Breast epithelium (tissue), 4 donors: ENCODE measurements around the gene FUBP3. TPM values are rescaled to one million over a fixed set of nuclear protein-coding genes. Genes with fewer than 3 reads are reported as not detected.

Source experiments
- DNase-seq, 2 donors: peaks; one replicate each; pipeline ENCODE4 v3.0.0-alpha.2; 2019; ENCODE audit warnings: low spot score in 2 of 2
- H3K27ac ChIP-seq, 2 donors: fragments of 200-600 bp; sonication (generic) in 1 of 2; one replicate each; pipeline ENCODE4 v1.5.1; 2016 to 2019; ENCODE audit warnings: mild to moderate bottlenecking in 1 of 2
- H3K27me3 ChIP-seq, 2 donors: fragments of 200-600 bp; sonication (generic) in 1 of 2; one replicate each; pipeline versions ENCODE4 v1.5.1 to v1.6.0; 2017 to 2019; ENCODE audit warnings: control low read depth in 1 of 2, mild to moderate bottlenecking in 1 of 2
- H3K36me3 ChIP-seq: fragments of 200-600 bp; one replicate; pipeline ENCODE4 v1.5.1; 2019
- H3K4me1 ChIP-seq, 2 donors: fragments of 200-600 bp; sonication (generic); one replicate each; pipeline ENCODE4 v1.5.1; 2016 to 2019; ENCODE audit warnings: control low read depth in 1 of 2
- H3K4me3 ChIP-seq, 3 donors: fragments of 200-600 bp; sonication (generic); 1 replicate in 2 of 3; 2 replicates in 1 of 3; pipeline ENCODE4 v1.5.1; 2016 to 2019; ENCODE audit warnings: mild to moderate bottlenecking in 3 of 3, moderate library complexity in 2 of 3
- H3K9me3 ChIP-seq, 2 donors: fragments of 200-600 bp; sonication (generic) in 1 of 2; one replicate each; pipeline ENCODE4 v1.5.1; 2016 to 2019; ENCODE audit warnings: control low read depth in 1 of 2
- CTCF ChIP-seq, 3 donors: fragments of 450-650 bp; IDR thresholded peaks; one replicate each; pipeline ENCODE4 v1.5.1; 2016 to 2017; ENCODE audit warnings: antibody characterized with exemption in 3 of 3, mild to moderate bottlenecking in 3 of 3, moderate library complexity in 3 of 3
- POLR2A ChIP-seq: fragments of 450-650 bp; IDR thresholded peaks from one replicate; pipeline ENCODE4 v1.6.1; 2016; ENCODE audit warnings: antibody characterized with exemption, mild to moderate bottlenecking, moderate library complexity
- POLR2AphosphoS5 ChIP-seq, 3 donors: sonication (generic); formaldehyde crosslinking; IDR thresholded peaks; one replicate each; pipeline ENCODE4 v1.6.1; 2017; ENCODE audit warnings: antibody characterized with exemption in 3 of 3
- intact Hi-C: fragments of 100-400 bp; cut with DNase I; formaldehyde crosslinking; loops from one replicate; pipeline ENCODE4 v1.15.1; 2023; ENCODE audit warnings: low total_unique reads
- total RNA-seq, 3 donors: library from RNA; depleted of rRNA; stranded (reverse); fragments of >200 nt; gene quantifications; one replicate each; pipeline ENCODE4 v1.1.0, GENCODE V29; 2016

FUBP3 gene
- total RNA-seq, 3 donors from 2014 or later = 36.6 to 42.6 (median 38.7) TPM

GRCh38 chr9:130677252-130677651 is 97.9 kb downstream of the FUBP3 start:
- peaks cover 0 to 5% of the 10 kb centered on the region in 2 donors for H3K27me3 ChIP-seq
- intact Hi-C loops = no loop called here

GRCh38 chr9:130680836-130681768 is 101.7 kb downstream of the FUBP3 start:
- TF ChIP-seq POLR2A (no peak), POLR2AphosphoS5 (IDR thresholded peaks at IDR 0.05) (peak in 1 of 3 donors; percentile 10), CTCF (IDR thresholded peaks at IDR 0.05) (no peak)
- peak overlapping the region; percentile 42 to 81 (median 56) for H3K4me3 ChIP-seq
- DNase-seq = peak; percentile 50 to 73
- H3K36me3 ChIP-seq = no peaks in the 10 kb centered on the region
- H3K27ac ChIP-seq = no peak overlapping the region
- peaks cover 0 to 5% of the 10 kb centered on the region in 2 donors for H3K9me3 ChIP-seq
- intact Hi-C loops = no loop called here
- H3K27me3 ChIP-seq = peaks cover 0 to 5% of the 10 kb centered on the region in 2 donors
- peaks cover 0 to 4% of the 10 kb centered on the region in 2 donors for H3K4me1 ChIP-seq

More at GRCh38 chr9:130677252-130677651, 97.9 kb downstream of the FUBP3 start:
- Histone ChIP-seq H3K9me3 (no peaks in the 10 kb centered on the region), H3K36me3 (no peaks in the 10 kb centered on the region), H3K4me3 (no peak overlapping the region), H3K27ac (no peak overlapping the region), H3K4me1 (peaks cover 0 to 4% of the 10 kb centered on the region in 2 donors)
- TF ChIP-seq CTCF (IDR thresholded peaks at IDR 0.05) (no peak), POLR2A (no peak)
- DNase-seq = no peak

- no peak overlapping the region for H3K27ac ChIP-seq
- DNase-seq = no peak
- H3K27me3 ChIP-seq = peaks cover 0 to 5% of the 10 kb centered on the region in 2 donors
- TF ChIP-seq POLR2A (no peak), CTCF (IDR thresholded peaks at IDR 0.05) (no peak), POLR2AphosphoS5 (IDR thresholded peaks at IDR 0.05) (no peak)
- H3K4me3 ChIP-seq = peak overlapping the region; percentile 36 to 81 (median 56)
- intact Hi-C loops = no loop called here
- H3K36me3 ChIP-seq = no peaks in the 10 kb centered on the region
- H3K4me1 ChIP-seq = peaks cover 0 to 4% of the 10 kb centered on the region in 2 donors
- H3K9me3 ChIP-seq = peaks cover 0 to 5% of the 10 kb centered on the region in 2 donors
Observed at GRCh38 chr9:130681769-130682420, 102.5 kb downstream of the FUBP3 start.

- peak; percentile 65 to 86 for DNase-seq
- intact Hi-C loops = no loop called here
- peaks cover 0 to 5% of the 10 kb centered on the region in 2 donors for H3K9me3 ChIP-seq
- no peaks in the 10 kb centered on the region for H3K36me3 ChIP-seq
- peaks cover 0 to 4% of the 10 kb centered on the region in 2 donors for H3K4me1 ChIP-seq
- peaks cover 0 to 5% of the 10 kb centered on the region in 2 donors for H3K27me3 ChIP-seq
- no peak for TF ChIP-seq POLR2A
- peak; percentile 53 to 84 (median 75) for TF ChIP-seq CTCF (IDR thresholded peaks at IDR 0.05)
- TF ChIP-seq POLR2AphosphoS5 (IDR thresholded peaks at IDR 0.05) = no peak
- no peak overlapping the region for H3K27ac ChIP-seq
- peak overlapping the region; percentile 36 to 81 (median 56) for H3K4me3 ChIP-seq
Observed at GRCh38 chr9:130682421-130683121, 103.2 kb downstream of the FUBP3 start.
